Measurements from ENCODE around the gene TBX2. TPM values are rescaled to one million over a fixed set of nuclear protein-coding genes. Genes with fewer than 3 reads are reported as not detected.

The TBX2 gene
- total RNA-seq, 2 donors from 2014 or later: 5.0 to 5.3 TPM

GRCh38 chr17:61393550-61393903, 6.1 kb upstream of the TBX2 start:
- Histone ChIP-seq H3K27me3 (peaks cover 34% of the 10 kb centered on the region), H3K27ac (no peak overlapping the region), H3K9ac (ENCODE audit: low read depth in 2 of 2, low read length in 2 of 2) (no peak overlapping the region), H3K4me1 (no peaks in the 10 kb centered on the region), H3K36me3 (no peaks in the 10 kb centered on the region), H3K9me3 (no peaks in the 10 kb centered on the region), H3K4me3 (no peak overlapping the region)
- TF ChIP-seq CTCF (IDR thresholded peaks at IDR 0.05): no peak
- intact Hi-C loops (cut with DNase I): loop anchor here (5.0 kb wide), 1 partner anchor 391 kb away; no protein-coding TSS in a partner anchor
- no peak for DNase-seq

GRCh38 chr17:61393904-61394629, 5.6 kb upstream of the TBX2 start:
- TF ChIP-seq CTCF (IDR thresholded peaks at IDR 0.05): no peak
- no peak overlapping the region for H3K9ac ChIP-seq (ENCODE audit: low read depth in 2 of 2, low read length in 2 of 2)
- intact Hi-C loops (cut with DNase I): loop anchor here (5.0 kb wide), 1 partner anchor 392 kb away; no protein-coding TSS in a partner anchor

GRCh38 chr17:61394630-61395408, 4.8 kb upstream of the TBX2 start:
- no peak for TF ChIP-seq CTCF (IDR thresholded peaks at IDR 0.05)
- no peaks in the 10 kb centered on the region for H3K9me3 ChIP-seq
- peak overlapping the region in 1 of 2 donors; percentile 51 for H3K9ac ChIP-seq (ENCODE audit: low read depth in 2 of 2, low read length in 2 of 2)
- peaks cover 8% of the 10 kb centered on the region for H3K4me1 ChIP-seq
- H3K27ac ChIP-seq: no peak overlapping the region
- H3K36me3 ChIP-seq: no peaks in the 10 kb centered on the region
- intact Hi-C loops (cut with DNase I): loop anchor here (5.0 kb wide), 1 partner anchor 393 kb away; no protein-coding TSS in a partner anchor
- H3K4me3 ChIP-seq: no peak overlapping the region
- peaks cover 46% of the 10 kb centered on the region for H3K27me3 ChIP-seq
- DNase-seq: no peak

More at GRCh38 chr17:61393904-61394629, 5.6 kb upstream of the TBX2 start:
- no peaks in the 10 kb centered on the region for H3K36me3 ChIP-seq
- no peak overlapping the region for H3K4me3 ChIP-seq
- H3K27ac ChIP-seq: no peak overlapping the region
- H3K9me3 ChIP-seq: no peaks in the 10 kb centered on the region
- peaks cover 2% of the 10 kb centered on the region for H3K4me1 ChIP-seq
- peaks cover 39% of the 10 kb centered on the region for H3K27me3 ChIP-seq
- DNase-seq: no peak

- intact Hi-C loops (cut with DNase I): no loop called here
Observed at GRCh38 chr17:61395409-61395982, 4.1 kb upstream of the TBX2 start.

More at GRCh38 chr17:61395409-61395982, 4.1 kb upstream of the TBX2 start:
- H3K36me3 ChIP-seq: no peaks in the 10 kb centered on the region
- no peak overlapping the region for H3K4me3 ChIP-seq
- H3K27ac ChIP-seq: no peak overlapping the region
- H3K9ac ChIP-seq (ENCODE audit: low read depth in 2 of 2, low read length in 2 of 2): peak overlapping the region; percentile 12 to 51
- no peaks in the 10 kb centered on the region for H3K9me3 ChIP-seq
- TF ChIP-seq CTCF (IDR thresholded peaks at IDR 0.05): no peak
- H3K27me3 ChIP-seq: peaks cover 47% of the 10 kb centered on the region
- H3K4me1 ChIP-seq: peaks cover 8% of the 10 kb centered on the region
- DNase-seq: no peak

Data from colonic mucosa (tissue), 4 donors.